ENCODE results near the gene DAND5.

DAND5 gene

GRCh38 chr19:12937093-12937926 is 32.1 kb upstream of the DAND5 start:
- TF ChIP-seq TAF1 (IDR thresholded peaks at IDR 0.05; ENCODE audit: borderline replicate concordance, low read depth, low read length), result no peak
- no peak for TF ChIP-seq POLR2AphosphoS5 (IDR thresholded peaks at IDR 0.05; ENCODE audit: low read depth, low read length)
- no peak for TF ChIP-seq POLR2A (IDR thresholded peaks at IDR 0.05; ENCODE audit: low read depth, low read length)
- FAIRE-seq (peak; percentile 46), DNase-seq (ENCODE audit: insufficient read length) (no peak)

DNA sequence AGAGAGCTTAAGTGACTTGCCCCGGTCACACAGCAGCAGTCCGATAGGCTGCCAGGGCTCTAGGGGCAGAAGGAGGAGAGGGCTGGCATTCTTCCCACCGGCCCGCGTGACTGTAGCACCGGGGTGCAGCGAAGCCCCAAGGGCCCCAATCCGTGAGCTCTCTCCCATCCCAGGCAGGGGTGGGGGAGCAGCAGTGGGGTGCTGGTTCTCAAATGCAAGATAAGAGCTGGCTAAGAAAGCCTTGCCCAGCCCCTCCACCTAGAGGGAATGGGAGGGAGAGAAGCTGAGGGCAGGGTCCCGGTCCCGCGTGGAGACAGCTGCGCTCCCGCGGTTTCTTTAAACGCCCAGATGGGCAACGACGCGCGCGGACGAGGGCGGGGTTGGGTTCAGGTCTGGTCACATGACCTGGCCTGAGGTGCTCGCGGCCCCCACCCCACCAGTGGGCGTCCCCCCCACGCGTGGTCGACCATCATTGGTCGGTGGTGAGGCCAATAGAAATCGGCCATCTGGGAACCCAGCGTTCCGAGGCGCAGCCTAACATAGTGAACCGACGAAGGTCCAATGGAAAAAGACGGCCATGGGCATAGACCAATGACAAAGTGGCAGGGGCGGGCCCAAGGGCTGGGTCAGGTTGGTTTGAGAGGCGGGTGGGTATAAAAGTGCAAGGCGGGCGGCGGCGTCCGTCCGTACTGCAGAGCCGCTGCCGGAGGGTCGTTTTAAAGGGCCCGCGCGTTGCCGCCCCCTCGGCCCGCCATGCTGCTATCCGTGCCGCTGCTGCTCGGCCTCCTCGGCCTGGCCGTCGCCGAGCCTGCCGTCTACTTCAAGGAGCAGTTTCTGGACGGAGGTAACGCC is 31.2 kb upstream of the DAND5 start, which contains the start of gene CALR:
Gene CALR (plus strand): TSS at position 683 of the 852 bp plus-strand sequence. CDS start 71 bp downstream, at position 754.
- TF ChIP-seq POLR2A (IDR thresholded peaks at IDR 0.05; ENCODE audit: low read depth, low read length) (peak; percentile 99), POLR2AphosphoS5 (IDR thresholded peaks at IDR 0.05; ENCODE audit: low read depth, low read length) (peak; percentile 99), TAF1 (IDR thresholded peaks at IDR 0.05; ENCODE audit: borderline replicate concordance, low read depth, low read length) (peak; percentile 84)
- FAIRE-seq, result peak; percentile 97
- DNase-seq (ENCODE audit: insufficient read length), result peak; percentile 96

- peak; percentile 46 for FAIRE-seq
- DNase-seq (ENCODE audit: insufficient read length), result no peak
- TF ChIP-seq POLR2AphosphoS5 (IDR thresholded peaks at IDR 0.05; ENCODE audit: low read depth, low read length) (peak; percentile 67; the same call in 1 of the 2 replicates), TAF1 (IDR thresholded peaks at IDR 0.05; ENCODE audit: borderline replicate concordance, low read depth, low read length) (no peak)
Observed at GRCh38 chr19:12938779-12939601, 30.4 kb upstream of the DAND5 start.

- DNase-seq (ENCODE audit: insufficient read length) (no peak), FAIRE-seq (peak; percentile 42)
- no peak for TF ChIP-seq TAF1 (IDR thresholded peaks at IDR 0.05; ENCODE audit: borderline replicate concordance, low read depth, low read length)
- TF ChIP-seq POLR2AphosphoS5 (IDR thresholded peaks at IDR 0.05; ENCODE audit: low read depth, low read length), result 0 out of 2 replicates have a peak, but pooled peaks have one; percentile 4
Observed at GRCh38 chr19:12939975-12940423, 29.4 kb upstream of the DAND5 start.

DNA sequence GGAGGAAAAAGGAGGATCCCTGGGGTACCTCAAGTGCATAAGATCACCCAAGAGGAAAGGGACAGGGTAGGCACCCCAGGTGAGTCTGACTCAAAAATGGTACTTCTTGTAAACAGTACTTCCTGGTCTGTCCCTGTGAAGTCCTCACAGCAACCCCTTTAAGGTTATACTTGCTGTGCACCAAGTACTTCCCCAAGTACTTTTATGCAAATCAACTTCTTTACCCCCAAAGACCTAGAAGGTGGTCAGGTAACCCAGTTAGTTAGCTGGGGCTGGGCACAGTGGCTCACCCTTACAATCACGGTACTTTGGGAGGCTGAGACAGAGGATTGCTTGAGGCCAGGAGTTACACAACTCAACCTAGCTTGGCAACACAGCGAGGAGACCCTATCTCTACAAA is 28.5 kb upstream of the DAND5 start:
- no peak for DNase-seq (ENCODE audit: insufficient read length)
- peak; percentile 36 for FAIRE-seq
- TF ChIP-seq POLR2AphosphoS5 (IDR thresholded peaks at IDR 0.05; ENCODE audit: low read depth, low read length) (no peak), TAF1 (IDR thresholded peaks at IDR 0.05; ENCODE audit: borderline replicate concordance, low read depth, low read length) (no peak), POLR2A (IDR thresholded peaks at IDR 0.05; ENCODE audit: low read depth, low read length) (no peak)

GRCh38 chr19:12943437-12944044 is 25.8 kb upstream of the DAND5 start:
- TF ChIP-seq TAF1 (IDR thresholded peaks at IDR 0.05; ENCODE audit: borderline replicate concordance, low read depth, low read length) (no peak), POLR2A (IDR thresholded peaks at IDR 0.05; ENCODE audit: low read depth, low read length) (peak; percentile 48; the same call in 1 of the 2 replicates)
- no peak for FAIRE-seq
- DNase-seq (ENCODE audit: insufficient read length), result no peak

- TF ChIP-seq POLR2A (IDR thresholded peaks at IDR 0.05; ENCODE audit: low read depth, low read length) (no peak), POLR2AphosphoS5 (IDR thresholded peaks at IDR 0.05; ENCODE audit: low read depth, low read length) (no peak), TAF1 (IDR thresholded peaks at IDR 0.05; ENCODE audit: borderline replicate concordance, low read depth, low read length) (no peak)
- DNase-seq (ENCODE audit: insufficient read length), result no peak
- no peak for FAIRE-seq
Observed at GRCh38 chr19:12944104-12944674, 25.2 kb upstream of the DAND5 start.

DNA sequence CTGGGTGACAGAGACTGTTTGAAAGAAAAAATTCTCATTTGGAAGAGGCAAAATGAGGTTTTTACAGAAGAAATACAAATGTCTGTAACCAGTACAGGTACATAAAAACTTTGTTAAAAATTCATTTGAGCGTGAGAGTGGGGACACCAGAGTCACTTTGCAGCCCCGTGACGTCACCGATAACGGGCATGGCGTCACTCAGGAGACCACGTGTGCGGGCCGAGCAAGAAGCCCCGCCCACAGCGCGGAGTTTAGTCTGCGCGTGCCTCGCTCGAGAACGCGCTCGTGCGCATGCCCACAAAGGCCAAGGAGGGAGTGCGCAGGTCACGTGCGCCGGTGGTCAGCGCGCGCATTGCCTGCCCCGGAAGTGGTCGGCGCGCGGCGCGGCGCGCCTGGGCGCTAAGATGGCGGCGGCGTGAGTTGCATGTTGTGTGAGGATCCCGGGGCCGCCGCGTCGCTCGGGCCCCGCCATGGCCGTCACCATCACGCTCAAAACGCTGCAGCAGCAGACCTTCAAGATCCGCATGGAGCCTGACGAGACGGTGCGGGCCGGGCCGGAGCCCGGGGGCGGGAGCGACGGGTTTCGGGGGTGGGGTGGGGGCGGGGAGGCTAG is 23.8 kb upstream of the DAND5 start, which contains the start of gene RAD23A:
Gene RAD23A (plus strand): TSS at position 384 of the 613 bp plus-strand sequence. CDS start 87 bp downstream, at position 471.
- peak; percentile 100 for FAIRE-seq
- TF ChIP-seq POLR2A (IDR thresholded peaks at IDR 0.05; ENCODE audit: low read depth, low read length) (peak; percentile 97), TAF1 (IDR thresholded peaks at IDR 0.05; ENCODE audit: borderline replicate concordance, low read depth, low read length) (peak; percentile 98), POLR2AphosphoS5 (IDR thresholded peaks at IDR 0.05; ENCODE audit: low read depth, low read length) (peak; percentile 99)
- DNase-seq (ENCODE audit: insufficient read length), result peak; percentile 89

- peak; percentile 69 for FAIRE-seq
- peak; percentile 54 for DNase-seq (ENCODE audit: insufficient read length)
- TF ChIP-seq POLR2AphosphoS5 (IDR thresholded peaks at IDR 0.05; ENCODE audit: low read depth, low read length) (no peak), POLR2A (IDR thresholded peaks at IDR 0.05; ENCODE audit: low read depth, low read length) (no peak), TAF1 (IDR thresholded peaks at IDR 0.05; ENCODE audit: borderline replicate concordance, low read depth, low read length) (no peak)
Observed at GRCh38 chr19:12946092-12946721, 23.2 kb upstream of the DAND5 start.

Measured in GM12892 (cell line).